DMS153 (cell line): ENCODE results near the gene DCANP1.

Experiments used
- DNase-seq: peaks from one replicate; lab custom pipeline; 2025; lab: John Stamatoyannopoulos, UW

DCANP1 gene

DNA sequence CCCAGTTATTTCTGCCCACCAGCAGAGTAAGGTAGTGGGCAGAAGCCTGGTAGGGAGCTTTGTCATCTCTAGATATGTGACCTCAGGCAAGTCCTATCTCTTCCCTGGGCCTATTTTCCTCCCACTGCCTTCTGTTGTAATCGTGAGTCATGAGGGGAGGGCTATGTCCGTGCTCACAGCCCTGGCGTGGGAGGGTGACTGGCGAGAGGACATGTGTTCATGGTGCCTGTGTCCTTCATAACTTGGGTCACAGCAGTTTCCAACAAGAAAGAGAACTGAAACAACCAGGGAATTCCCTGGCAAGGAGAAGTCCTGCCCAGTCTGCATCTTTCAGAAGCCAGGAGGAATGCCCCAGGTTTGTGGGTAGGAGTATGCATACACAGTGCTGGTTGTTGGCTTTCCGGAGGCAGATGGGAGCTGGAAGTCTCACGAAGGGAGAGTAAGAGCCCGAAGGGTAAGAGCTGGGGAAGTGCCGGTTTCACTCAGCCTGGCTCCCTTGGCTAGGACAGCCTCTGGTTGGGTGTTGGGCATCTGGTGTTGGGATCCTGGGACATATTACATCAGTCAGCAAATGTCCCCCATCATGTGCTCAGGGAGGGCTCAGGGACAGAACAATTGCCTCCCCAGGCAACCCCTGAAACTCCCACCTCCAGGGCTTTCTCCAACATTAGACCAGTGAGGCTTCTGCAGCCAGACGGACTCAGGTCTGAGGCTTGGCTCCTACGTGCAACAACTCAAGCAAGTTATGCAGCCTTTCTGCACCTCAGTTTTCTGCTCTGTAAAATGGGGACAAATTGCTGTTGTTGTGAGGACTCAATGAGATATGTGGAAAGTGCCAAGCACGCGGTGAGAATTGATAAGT, 9.3 kb upstream of the DCANP1 start:
- DNase-seq, result no peak

DNA sequence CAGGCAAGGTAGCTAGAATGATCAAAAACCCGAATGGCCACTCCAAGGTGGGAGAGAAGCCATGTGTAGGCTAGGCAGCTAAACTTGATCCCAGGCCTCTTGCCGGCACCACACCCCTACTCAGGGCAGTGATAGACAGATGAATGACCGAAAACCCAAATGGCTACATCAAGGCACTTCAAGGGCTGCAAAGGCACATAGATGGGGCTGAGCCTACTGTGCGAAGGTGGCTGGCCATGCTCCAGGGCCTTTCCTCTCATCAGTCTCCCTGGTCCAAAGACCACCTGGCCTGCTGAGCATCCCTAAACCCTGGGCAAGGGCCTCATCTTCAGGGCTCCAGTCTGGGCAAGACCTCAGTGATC, 8.7 kb upstream of the DCANP1 start:
- DNase-seq, result no peak

DNA sequence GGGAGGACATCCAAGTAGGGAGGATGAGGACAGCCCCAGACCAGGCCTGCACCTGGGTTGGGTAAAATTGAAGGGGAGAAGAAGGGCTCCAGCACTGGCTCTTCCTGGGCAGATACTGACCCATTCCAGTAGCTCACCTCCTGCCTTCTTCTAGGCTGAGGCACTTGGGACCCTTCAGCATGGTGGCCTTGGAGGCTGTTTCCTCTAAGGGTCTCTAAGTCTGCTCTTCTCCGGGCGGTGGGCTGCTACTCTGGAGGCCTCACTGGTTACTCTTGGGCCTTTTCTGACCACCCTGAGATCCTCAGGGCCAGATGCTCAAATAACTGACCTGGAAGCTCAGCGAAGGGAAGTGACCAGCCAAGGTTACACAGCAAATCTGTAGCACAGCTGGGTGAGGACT, 7.8 kb upstream of the DCANP1 start:
- DNase-seq, result no peak

DNA sequence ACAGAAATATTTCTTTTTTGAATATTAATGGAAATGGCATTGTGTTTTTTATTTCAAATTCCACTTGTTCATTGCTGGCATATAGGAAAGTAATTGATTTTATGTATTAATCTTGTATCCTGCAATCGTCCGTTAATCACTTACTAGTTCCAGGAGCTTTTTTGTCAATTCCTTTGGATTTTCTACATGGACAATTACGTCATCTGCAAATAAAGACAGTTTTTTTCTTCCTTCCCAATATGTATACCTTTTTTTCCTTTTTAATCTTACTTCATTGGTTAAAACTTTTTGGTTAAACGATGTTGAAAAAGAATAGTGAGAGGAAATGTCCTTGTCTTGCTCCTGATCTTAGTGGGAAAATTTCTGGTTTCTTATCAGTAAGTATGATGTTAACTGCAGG, 6.5 kb upstream of the DCANP1 start:
- DNase-seq, result no peak

DNA sequence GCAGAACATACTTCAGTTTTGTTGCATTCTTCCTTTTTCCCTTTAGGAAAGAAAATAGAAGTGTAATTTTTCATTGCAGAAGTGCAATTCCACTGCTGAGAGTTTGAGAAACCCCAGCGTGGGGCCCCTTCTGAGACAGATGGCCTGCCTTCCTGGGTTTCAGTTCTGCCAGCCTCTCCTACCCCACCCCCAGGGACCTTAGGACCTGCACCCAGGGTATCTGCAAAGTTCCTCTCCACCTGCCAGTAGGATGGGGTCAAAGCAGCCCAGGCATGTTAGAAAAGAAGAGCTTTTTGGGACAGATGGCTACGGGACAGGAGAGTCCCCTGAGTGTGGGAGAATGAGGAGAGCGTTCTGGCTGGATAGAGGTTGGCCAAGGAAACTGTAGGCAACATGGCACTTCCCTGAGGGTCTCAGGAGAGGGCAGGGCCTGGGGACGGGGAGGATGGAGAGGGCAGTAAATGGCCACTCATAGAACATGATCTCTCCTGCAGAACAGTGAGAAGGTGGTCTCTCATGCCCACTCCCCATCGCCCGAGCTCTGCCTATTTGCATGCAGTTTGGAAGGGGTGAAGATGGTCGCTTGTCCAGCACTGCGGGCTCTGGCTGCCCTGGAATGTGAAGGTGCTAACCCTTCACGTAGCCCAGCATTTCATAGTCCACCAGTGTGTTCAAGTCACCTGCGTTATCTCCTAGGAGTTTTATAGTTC, 5.3 kb upstream of the DCANP1 start, which contains the start of gene TIFAB:
TIFAB (minus strand) TSS at position 31 of the 710 bp plus-strand sequence. CDS start 2,412 bp downstream, outside the sequence.
- DNase-seq, result no peak

DNA sequence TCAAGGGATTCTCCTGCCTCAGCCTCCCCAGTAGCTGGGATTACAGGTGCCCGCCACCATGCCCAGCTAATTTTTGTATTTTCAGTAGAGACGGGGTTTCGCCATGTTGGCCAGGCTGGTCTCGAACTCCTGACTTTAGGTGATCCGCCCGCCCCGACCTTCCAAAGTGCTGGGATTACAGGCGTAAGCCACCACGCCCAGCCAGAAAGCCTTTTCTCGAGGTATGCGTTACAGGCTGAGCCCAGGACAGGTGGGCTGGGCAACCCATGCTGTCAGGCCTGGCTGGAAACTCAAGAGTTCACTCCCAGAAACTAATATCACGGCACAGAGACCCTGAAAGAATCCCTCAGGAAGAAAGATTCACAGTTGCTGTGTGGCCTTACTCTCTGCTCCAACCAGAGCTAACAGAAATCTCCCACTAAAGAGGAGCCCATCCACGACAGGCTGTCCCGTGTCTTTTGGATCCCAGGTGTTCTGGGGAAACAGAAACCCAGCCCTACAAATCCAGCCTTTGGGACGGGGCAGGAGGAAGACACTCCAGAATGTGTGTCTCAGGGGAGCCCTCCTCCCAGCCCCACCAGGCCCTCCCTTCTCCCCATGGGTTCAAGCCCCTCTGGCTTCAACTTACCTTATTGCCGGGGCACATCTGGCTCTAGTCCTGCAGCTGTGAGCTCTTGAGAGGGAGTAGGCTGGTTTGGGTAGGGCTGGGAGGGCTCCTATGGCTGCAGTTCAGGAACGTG, 4.6 kb upstream of the DCANP1 start:
- DNase-seq, result no peak

DNA sequence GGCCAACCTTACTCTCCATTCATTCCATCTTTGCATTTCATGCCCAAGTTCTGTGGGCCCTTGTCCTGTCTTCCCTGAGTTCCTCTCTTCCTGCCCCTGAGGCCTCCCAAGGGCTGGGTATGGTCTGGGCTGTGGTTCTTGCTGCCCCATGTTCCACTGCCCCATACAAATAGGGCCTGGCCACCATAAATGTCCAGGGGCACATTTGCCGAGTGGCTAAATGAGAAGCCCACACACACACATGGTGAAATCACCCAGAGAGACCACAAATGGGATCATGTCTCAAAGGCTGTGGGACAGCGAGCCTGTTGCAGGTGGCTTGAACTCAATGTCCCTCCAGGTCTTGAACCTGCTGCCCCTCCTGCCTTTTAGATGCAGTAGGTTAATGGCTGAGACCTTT, 3.8 kb upstream of the DCANP1 start:
- no peak for DNase-seq

DNA sequence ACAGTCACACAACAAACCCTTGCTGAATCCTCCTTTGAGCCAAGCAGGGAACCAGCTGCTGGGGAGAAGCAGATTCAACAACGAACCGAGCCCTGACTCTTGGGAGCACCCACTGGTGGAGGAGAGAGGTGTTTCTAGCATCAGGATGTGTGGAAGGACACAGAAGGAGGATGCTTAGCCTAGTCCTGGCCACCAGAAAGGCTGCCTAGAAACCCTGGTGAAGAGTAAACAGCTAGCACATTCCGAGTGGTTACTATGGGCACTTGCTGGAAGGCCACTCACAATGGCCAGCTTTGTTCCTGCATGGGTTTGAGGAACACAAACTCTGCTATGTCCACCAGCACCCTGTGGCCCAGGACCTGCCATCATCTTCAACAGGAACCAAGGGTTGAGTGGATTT, 3.2 kb upstream of the DCANP1 start:
- no peak for DNase-seq

DNA sequence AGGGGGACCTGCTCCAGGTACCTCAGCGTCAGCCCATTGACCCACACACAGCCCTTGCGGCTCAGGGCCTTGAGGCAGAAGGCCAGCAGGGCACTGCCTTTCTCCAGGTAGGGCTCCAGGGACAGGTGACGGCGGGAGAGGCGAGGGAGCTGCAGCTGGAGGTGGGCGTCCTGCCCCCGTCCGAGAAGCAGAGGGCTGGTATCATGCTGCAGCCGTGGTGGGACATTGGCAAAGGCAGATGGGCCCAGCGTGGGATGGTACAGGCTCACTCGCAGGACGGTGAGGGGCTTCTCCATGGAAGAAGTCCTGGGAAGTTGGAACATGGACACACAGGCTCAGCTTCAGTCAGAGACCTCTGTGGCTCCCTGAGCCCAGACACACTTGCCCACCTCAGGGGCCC, 2.5 kb upstream of the DCANP1 start:
- no peak for DNase-seq

DNA sequence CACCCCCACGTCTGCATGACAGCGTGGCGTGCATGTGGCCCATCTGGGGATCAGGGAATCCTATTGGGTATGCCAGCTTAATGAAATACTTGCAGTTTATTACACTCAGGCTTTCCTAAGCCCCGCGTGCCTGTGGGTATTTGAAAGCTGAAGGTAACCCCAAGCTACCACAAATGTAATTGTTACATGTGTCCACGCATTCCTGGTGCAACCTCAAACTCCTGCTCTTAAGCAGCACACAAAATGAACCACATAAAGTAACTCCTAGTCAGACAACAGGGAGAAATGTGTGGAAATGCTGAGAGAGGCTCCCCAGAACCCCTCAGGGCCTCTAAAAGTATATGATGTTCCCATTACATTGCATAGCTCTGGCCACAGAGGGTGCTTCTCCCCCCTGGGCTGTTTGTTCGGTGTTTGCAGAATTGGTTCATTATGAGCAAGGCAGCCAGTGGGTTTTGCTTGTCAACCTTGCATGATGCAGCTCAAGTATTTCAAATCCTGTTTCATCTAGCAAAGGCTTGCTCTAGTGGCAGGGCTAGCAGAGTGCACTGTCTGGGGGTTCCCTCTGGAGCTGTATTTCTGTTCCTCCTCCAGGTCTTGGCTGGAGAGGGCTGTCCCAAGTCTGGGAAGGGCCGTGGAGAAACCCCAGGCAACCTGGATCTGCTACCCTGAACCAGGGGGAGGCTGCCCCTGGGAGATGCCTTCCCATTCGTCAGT, 1.8 kb upstream of the DCANP1 start:
- DNase-seq, result no peak

DNA sequence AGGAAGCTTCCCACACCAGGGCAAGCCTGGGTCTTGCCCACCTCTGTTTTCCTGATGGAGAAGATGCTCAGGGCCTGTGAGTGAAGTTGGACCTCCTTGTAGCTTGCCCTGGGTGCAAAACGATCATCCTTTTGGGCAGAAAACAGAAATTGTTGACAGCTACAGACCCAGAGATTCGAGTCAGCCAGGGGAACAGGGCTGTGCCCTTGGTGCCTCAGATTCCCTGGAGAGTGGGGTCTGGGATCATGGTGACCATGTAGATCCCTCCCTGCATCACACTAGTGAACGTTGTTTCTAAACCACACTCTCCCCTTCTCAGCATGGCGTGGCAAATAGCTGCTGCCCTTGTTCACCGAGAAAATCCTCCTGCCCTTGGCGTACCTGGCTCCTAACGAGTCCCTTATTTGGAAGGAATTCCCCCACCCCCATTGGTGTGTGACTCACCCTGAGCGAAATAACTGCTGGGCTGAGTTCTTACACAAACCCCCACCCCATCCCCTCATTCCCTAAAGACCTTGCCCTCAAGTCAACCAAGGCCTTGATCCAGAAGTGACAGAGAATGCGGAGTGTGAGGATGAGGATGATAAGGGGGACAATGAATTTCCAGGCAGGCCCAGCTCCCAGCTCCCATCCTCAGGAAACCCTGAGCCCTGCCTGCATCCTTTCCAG, 1.1 kb upstream of the DCANP1 start:
- DNase-seq, result no peak

DNA sequence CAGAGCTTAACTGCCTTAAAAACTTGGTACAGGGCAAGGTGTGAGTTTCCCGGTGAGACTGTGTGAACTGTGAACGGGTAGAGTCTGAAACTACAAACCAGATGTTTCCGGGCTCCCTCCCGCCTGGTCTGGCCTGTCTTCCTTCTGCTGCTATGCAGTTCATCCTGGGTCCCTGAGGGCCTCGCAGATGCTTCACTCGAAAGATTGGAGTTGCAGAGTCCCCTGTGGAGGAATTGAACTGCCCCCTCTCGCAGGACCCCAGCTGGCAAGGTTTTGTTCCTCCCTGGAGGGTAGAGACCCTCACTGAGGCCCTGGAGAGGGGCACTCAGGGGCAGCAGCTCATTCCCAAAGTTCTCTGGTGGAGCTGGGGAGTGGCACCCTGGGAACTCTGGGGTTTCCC, 533 bp downstream of the DCANP1 start:
- no peak for DNase-seq

DNA sequence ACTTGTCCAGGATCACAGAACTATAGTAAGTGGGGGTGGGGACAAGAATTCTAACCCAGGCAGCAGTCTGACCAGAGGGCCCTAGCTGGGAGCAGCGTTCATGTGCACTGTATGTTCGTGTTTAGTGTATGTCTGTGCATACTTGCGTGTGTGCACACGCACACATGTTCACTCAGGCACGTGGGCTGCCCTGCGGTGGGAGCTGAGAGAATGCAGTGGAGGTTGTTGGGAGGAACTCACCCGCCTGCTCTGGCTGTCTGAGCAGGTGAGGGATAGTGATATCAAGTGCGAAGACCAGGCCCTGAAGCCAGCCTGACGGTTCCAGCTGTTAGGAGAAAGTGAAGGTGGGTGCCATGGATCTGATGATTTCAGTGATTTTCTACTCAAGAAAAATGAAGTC, 942 bp downstream of the DCANP1 start:
- no peak for DNase-seq

DNA sequence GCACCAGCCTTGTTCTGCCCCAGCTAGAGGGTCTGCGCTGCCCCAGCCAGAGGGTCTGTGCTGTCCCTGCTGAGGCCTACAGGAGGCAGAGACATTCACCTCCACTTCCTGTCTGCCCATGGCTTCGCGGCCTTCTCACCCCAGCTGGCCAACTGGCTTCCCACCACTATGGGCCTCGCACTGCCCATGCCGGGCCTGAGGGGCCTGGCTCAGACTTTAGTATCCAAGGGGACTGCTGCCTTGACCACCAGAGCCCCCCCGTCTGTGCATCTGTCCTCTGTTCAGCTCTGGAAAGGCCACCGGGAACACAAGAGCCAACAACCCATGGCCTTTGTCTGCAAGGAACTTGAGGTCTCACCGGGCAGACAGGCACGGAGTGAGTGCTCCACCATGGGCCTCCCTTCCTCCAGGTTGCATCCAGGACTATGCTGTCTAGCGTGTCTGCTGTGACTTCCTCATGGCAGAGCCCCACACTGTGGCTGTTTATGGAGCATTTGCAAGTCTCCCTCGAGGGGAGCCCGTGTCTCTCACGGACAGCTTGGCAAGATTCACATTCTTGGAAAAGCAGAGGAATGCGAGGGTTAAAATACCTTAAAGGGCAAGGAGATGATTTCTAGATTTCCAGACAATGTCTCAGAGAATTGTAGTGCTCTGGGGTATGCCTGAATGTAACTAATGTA, 1.7 kb downstream of the DCANP1 start:
- no peak for DNase-seq

DNA sequence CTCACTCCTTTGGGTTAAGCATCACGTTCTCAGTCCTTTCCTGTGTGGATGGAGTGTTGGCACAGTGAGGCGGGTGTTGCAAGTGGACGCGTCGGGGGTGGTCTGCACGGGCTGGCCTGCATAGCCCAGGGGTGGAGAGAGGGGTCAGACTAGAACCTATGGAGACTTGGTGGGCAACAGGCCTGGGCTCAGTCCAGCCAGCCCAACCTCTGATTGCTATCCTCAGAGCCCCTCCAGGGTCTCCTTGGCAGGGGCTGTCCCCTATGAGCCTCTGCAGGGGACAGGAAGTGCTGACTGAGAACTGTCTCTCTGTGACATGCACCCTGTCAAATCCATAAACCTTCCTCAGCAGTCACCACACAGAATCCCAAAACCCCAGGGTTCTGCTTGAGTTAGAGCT, 2.3 kb downstream of the DCANP1 start:
- DNase-seq, result no peak

DNA sequence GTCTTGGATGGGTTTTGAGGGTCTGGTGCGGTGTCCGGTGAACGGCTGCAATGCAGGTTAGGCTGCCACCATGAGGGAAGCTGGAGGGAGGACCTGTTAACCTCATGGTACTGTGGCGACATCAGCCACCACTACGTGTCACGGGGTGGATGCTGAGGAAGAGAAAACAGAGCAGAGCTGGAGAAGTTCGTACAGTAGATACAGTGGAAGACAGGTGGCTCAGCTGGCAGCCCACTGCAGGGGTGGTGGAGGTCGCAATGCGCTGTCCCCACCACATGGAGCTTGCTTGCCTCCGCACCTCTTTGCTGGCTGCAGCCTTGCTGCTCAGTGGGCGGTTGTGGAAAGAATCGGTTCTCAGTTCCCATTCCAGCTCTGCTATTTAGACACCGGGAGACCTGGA, 2.8 kb downstream of the DCANP1 start:
- DNase-seq, result no peak

DNA sequence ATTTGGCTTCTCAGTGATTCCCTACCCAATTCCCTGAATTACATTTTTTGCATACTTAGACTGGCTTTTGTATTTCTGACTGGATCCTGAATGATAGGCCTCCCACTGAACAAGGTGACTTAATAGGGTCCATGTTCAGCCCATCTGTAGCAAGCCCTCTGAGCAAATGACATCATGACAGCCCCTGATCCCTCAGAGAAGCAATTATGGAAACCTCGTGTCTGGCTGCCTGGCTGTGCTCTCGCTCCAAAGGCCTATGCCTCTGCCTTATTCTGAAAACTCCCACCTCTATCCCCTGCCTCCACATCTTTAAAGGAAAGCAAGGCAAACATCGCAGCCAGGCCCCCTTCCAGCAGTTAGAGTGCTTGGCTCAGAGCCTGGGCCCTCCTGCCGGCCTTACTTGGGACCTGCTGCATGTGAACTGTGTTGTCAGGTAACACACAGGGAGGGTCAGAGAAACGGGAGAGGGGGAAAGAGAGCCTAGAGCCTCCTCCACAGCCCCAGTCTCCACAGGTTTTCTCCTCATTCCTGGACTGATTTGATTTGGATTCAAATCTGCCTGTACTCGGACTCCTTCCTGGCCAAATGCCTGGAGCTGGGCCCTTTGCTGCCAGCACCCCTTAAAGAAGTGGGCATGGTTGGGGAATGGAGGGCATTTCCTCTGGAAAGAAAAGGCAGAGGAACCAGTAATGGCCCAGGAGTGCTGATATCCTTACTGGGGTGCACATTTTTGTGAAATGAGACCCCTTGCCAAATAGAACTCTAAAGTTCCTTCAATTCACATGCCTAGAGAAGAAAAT, 3.8 kb downstream of the DCANP1 start:
- DNase-seq, result no peak

DNA sequence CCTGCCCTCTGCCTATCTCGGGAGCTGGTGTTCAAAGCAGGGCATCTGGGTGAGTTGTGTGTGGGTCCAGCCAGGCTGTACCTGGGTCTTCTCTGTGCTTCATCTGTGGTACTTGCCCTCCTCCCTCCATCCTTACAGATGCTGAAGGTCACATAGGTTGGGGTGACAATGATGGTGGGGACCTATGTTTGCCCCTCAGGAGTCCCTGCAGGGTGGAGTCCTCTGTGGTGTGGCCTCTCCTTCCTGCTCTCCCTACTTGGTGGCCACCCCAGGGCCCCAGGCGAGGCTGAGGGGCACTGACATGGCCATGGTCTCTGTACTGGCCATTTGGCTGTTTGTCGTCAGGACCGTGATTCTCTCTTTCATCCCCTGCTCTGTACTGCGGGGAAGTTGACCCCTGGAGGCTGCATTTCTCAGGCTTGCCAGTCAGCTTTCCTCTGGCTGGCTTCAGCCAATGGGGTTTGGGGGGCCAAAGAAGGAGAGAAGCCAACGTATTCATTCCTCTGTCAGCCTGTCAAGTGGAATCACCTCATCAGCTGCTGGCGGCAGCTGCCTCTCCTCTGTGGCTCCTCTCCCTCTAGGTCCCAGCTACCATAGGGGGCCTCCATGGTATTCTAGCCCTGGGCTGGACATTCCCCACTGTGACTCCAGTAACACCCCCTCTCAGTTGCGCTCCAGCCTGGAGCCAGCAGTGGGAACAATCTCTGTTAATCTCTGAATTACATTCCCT, 4.6 kb downstream of the DCANP1 start:
- no peak for DNase-seq

DNA sequence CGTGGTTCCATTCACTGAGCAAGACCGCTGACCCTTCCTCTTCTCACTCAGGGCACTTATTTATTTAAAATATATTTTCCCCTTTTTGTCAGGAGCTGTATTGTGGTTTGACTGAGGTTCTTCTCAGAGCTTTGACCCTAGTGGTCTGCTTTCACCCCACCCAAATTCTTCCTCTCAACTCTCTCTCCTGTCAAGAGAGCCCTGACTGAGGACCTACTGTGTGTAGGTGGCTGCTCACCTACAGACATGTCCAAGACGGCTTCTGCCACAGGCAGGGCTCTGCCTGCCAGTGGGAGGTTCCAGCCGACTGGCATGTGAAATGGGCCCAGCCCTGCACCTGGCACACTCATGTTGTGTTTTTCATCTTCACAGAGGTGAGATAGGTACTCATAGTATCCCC, 5.2 kb downstream of the DCANP1 start:
- DNase-seq, result no peak
